ENCODE data around the gene PTPRM. TPM values are rescaled to one million over a fixed set of nuclear protein-coding genes. Genes with fewer than 3 reads are reported as not detected.

The PTPRM gene
- total RNA-seq, 1 donor from 2014 or later = 42.1 TPM

- Histone ChIP-seq H3K36me3 (ENCODE audit: control insufficient read depth, insufficient read depth, low read length) (no peaks in the 10 kb centered on the region), H3K27me3 (ENCODE audit: control insufficient read depth, insufficient read depth, low read length) (no peaks in the 10 kb centered on the region), H3K4me3 (ENCODE audit: low read depth, low read length) (no peak overlapping the region)
- DNase-seq (ENCODE audit: low read depth) (no peak), FAIRE-seq (no peak)
- TF ChIP-seq CTCF (IDR thresholded peaks at IDR 0.05; ENCODE audit: insufficient read depth, low read length, severe bottlenecking) = no peak
Measured at GRCh38 chr18:7678801-7679200, 111.7 kb downstream of the PTPRM start.

- no peaks in the 10 kb centered on the region for H3K36me3 ChIP-seq (ENCODE audit: control insufficient read depth, insufficient read depth, low read length)
- H3K27me3 ChIP-seq (ENCODE audit: control insufficient read depth, insufficient read depth, low read length) = no peaks in the 10 kb centered on the region
- TF ChIP-seq CTCF (IDR thresholded peaks at IDR 0.05; ENCODE audit: insufficient read depth, low read length, severe bottlenecking) = no peak
- FAIRE-seq = no peak
- no peak for DNase-seq (ENCODE audit: low read depth)
- no peak overlapping the region for H3K4me3 ChIP-seq (ENCODE audit: low read depth, low read length)
Measured at GRCh38 chr18:7681298-7681697, 114.2 kb downstream of the PTPRM start.

GRCh38 chr18:7682321-7682720 is 115.2 kb downstream of the PTPRM start:
- Histone ChIP-seq H3K27me3 (ENCODE audit: control insufficient read depth, insufficient read depth, low read length) (no peaks in the 10 kb centered on the region), H3K36me3 (ENCODE audit: control insufficient read depth, insufficient read depth, low read length) (no peaks in the 10 kb centered on the region), H3K4me3 (ENCODE audit: low read depth, low read length) (no peak overlapping the region)
- no peak for FAIRE-seq
- TF ChIP-seq CTCF (IDR thresholded peaks at IDR 0.05; ENCODE audit: insufficient read depth, low read length, severe bottlenecking) = no peak
- no peak for DNase-seq (ENCODE audit: low read depth)

GRCh38 chr18:7683753-7684152 is 116.6 kb downstream of the PTPRM start:
- Histone ChIP-seq H3K27me3 (ENCODE audit: control insufficient read depth, insufficient read depth, low read length) (no peaks in the 10 kb centered on the region), H3K4me3 (ENCODE audit: low read depth, low read length) (no peak overlapping the region), H3K36me3 (ENCODE audit: control insufficient read depth, insufficient read depth, low read length) (no peaks in the 10 kb centered on the region)
- FAIRE-seq (peak; percentile 23), DNase-seq (ENCODE audit: low read depth) (no peak)
- TF ChIP-seq CTCF (IDR thresholded peaks at IDR 0.05; ENCODE audit: insufficient read depth, low read length, severe bottlenecking) = no peak

GRCh38 chr18:7684357-7684756 is 117.2 kb downstream of the PTPRM start:
- FAIRE-seq = no peak
- Histone ChIP-seq H3K4me3 (ENCODE audit: low read depth, low read length) (no peak overlapping the region), H3K27me3 (ENCODE audit: control insufficient read depth, insufficient read depth, low read length) (no peaks in the 10 kb centered on the region), H3K36me3 (ENCODE audit: control insufficient read depth, insufficient read depth, low read length) (no peaks in the 10 kb centered on the region)
- no peak for DNase-seq (ENCODE audit: low read depth)
- TF ChIP-seq CTCF (IDR thresholded peaks at IDR 0.05; ENCODE audit: insufficient read depth, low read length, severe bottlenecking) = no peak

- Histone ChIP-seq H3K27me3 (ENCODE audit: control insufficient read depth, insufficient read depth, low read length) (no peaks in the 10 kb centered on the region), H3K4me3 (ENCODE audit: low read depth, low read length) (no peak overlapping the region), H3K36me3 (ENCODE audit: control insufficient read depth, insufficient read depth, low read length) (no peaks in the 10 kb centered on the region)
- DNase-seq (ENCODE audit: low read depth) (peak; percentile 82), FAIRE-seq (no peak)
- TF ChIP-seq CTCF (IDR thresholded peaks at IDR 0.05; ENCODE audit: insufficient read depth, low read length, severe bottlenecking) = no peak
Measured at GRCh38 chr18:7684966-7685365, 117.8 kb downstream of the PTPRM start.

All from bronchial epithelial cell (primary cell).